Heart left ventricle (tissue), 16 donors: ENCODE data around the gene RPS3. TPM values are rescaled to one million over a fixed set of nuclear protein-coding genes. Genes with fewer than 3 reads are reported as not detected.

Experiments
- ATAC-seq, 4 donors: fragments of 200-7000 bp; cut with Tn5 transposase; one replicate each; pipeline ENCODE4 v1.9.1; 2020 to 2022; ENCODE audit warnings: moderate library complexity in 4 of 4, mild to moderate bottlenecking in 3 of 4, moderate number of reproducible peaks in 1 of 4
- DNase-seq, 5 donors: peaks; one replicate each; pipeline ENCODE4 v3.0.0-alpha.2; 2020
- H3K27ac ChIP-seq, 12 donors: fragments of 200-600 bp; sonication (generic) in 4 of 12; one replicate each; pipeline versions ENCODE4 v1.5.0 to v1.8.0; 2016 to 2022; ENCODE audit warnings: mild to moderate bottlenecking in 2 of 12
- H3K27me3 ChIP-seq, 9 donors: fragments of 200-600 bp; sonication (generic) in 2 of 9; one replicate each; pipeline versions ENCODE4 v1.5.1 to v1.8.0; 2016 to 2022; ENCODE audit warnings: mild to moderate bottlenecking in 3 of 9
- H3K36me3 ChIP-seq, 9 donors: fragments of 200-600 bp; sonication (generic) in 2 of 9; one replicate each; pipeline versions ENCODE4 v1.5.0 to v1.8.0; 2018 to 2022; ENCODE audit warnings: mild to moderate bottlenecking in 2 of 9
- H3K4me1 ChIP-seq, 12 donors: fragments of 200-600 bp; sonication (generic) in 4 of 12; one replicate each; pipeline versions ENCODE4 v1.5.0 to v1.8.0; 2016 to 2022; ENCODE audit warnings: mild to moderate bottlenecking in 3 of 12
- H3K4me3 ChIP-seq, 12 donors: fragments of 200-600 bp; sonication (generic) in 4 of 12; one replicate each; pipeline versions ENCODE4 v1.5.0 to v1.8.0; 2017 to 2022; ENCODE audit warnings: mild to moderate bottlenecking in 9 of 12, moderate library complexity in 4 of 12
- H3K9me3 ChIP-seq, 12 donors: fragments of 200-600 bp; sonication (generic) in 4 of 12; one replicate each; pipeline versions ENCODE4 v1.5.0 to v1.8.0; 2016 to 2022; ENCODE audit warnings: mild to moderate bottlenecking in 1 of 12
- POLR2A ChIP-seq, 2 donors: fragments of 450-650 bp; IDR thresholded peaks; one replicate each; pipeline ENCODE4 v1.6.1; 2017; ENCODE audit warnings: antibody characterized with exemption in 2 of 2, mild to moderate bottlenecking in 2 of 2, moderate library complexity in 2 of 2
- WGBS, 4 donors: extraction: QIAGEN DNeasy Blood & Tissue Kit in 2 of 4; methylation state at CpG; one replicate each; pipeline versions ENCODE4 v1.1.5 to v1.1.7; 2013 to 2018; 5-methylcytosine and 5-hydroxymethylcytosine counted together
- intact Hi-C, 10 donors: fragments of 100-400 bp; cut with DNase I; formaldehyde crosslinking; loops; one replicate each; pipeline versions ENCODE4 v1.11.1 to v1.14.2; 2022
- polyA plus RNA-seq, 2 donors: library from polyadenylated mRNA; stranded (reverse); fragments of 200-250 nt; gene quantifications; one replicate each; pipeline ENCODE4 v1.2.3, GENCODE V29; 2013
- total RNA-seq, 9 donors: library from RNA; depleted of rRNA in 2 of 9; stranded (reverse); fragments of >200 nt in 2 of 9; fragmentation: NEBNext Ultra II Directional in 3 of 9; extraction: Animal tissue kit (Norgen Biotek cat#: 25700) in 3 of 9; gene quantifications; one replicate each; pipeline versions ENCODE4 v1.1.0 to v1.2.4, GENCODE V29; 2016 to 2023
- TF ChIP-seq, protein P1 (sequence below), 12 donors: fragments of 200-600 bp; sonication (generic) in 4 of 12; IDR thresholded peaks; one replicate each; pipeline versions ENCODE4 v1.5.0 to v1.8.0; 2018 to 2022; ENCODE audit warnings: antibody characterized with exemption in 12 of 12, mild to moderate bottlenecking in 5 of 12
- donor health status: ischemic (EF 13 %, LVEDD 7.1; RV severe dilation, severe dysfunction).
- donor health status: healthy with polysubstance abuse.
- donor health status: DM: no; HTN: yes; CAD: no.
- donor health status: DM: no; HTN: no; CAD: no.
- donor health status: ischemic (EF 25% LVEDD 6.9; RV normal size, moderate dysfunction).
- donor health status: ischemic (EF 25% LVEDD 5.7; RV mildly dilated, moderate dysfunction).
- donor health status: healthy.
- donor health status: DM: yes; HTN: yes; CAD: no.
- donor health status: ischemic (EF 35%, LVEDD 5.7; RV mildly dilated, moderate dysfunction).
- donor health status: nonischemic (EF 11% LVEDD 7.7; RV severe dilation, severe dysfunction).
- donor health status: DM: yes; HTN: yes; CAD: no.
- donor health status: PGD.
- donor health status: ischemic (EF 29% LVEDD 5.4; RV normal size, mild dysfunction).
- donor health status: nonischemic (EF 23%, LVEDD 6.1; RV moderate dilation, normal function).

Gene RPS3
- total and polyA plus RNA-seq, 11 donors: 434 to 2,100 (median 990) TPM

DNA sequence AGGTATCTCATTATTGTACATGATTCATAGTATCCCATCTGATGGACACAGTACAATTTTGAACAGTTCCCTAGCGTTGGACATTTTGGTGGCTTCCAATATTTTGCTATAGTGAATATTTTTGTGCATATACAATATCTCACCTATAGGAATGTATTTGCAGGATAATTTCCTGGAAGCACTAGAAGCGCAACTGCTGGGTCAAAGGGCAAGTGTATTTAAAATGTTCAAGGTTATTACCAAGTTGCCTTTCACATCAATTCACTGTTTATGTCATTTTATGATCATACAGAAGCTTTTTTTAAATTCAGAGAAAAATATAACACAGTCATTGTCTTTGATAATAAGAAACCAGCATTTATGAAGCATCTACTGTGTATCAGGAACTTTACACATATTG lies 19.1 kb upstream of the RPS3 start:
- intact Hi-C loops: loop anchor here in 2 of 10 donors (1.0 to 5.0 kb wide), 2 partner anchors 52 to 53 kb away; no protein-coding TSS in a partner anchor

DNA sequence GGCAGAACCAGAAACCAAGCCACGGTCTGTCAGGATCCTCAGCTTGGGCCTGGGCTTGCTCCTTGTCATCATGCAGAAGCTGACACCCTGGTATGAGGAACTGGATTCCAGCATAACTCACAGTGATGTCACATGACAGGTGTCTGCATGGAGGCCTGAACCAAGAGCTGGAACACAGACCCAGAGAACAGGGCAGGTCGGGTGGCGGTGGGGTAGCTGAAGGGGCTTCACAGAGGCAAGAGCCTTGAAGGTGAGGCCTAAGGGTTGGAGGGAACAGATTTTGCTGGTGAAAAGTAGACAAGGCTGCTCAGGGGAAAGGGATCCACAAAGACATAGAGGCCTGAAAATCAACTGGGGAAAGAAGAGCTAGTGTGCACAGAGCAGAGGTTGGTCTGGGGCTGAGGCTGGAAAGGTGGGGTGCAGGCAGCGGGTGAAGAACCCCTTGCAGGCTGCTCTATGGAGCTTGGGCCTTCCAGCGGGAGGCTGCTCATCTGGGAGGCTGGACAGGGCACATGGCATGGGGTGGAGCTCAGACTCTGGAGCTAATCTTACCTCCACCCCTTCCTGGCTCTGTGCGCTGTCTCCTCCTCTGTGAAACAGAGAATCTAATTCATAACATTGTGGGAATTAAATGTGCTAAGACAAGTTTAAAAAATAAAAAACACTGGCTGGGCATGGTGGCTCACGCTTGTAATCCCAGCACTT lies 18.4 kb upstream of the RPS3 start:
- ATAC-seq: peak in 3 of 4 donors; percentile 68 to 82 (median 75)
- Histone ChIP-seq H3K9me3 (no peaks in the 10 kb centered on the region), H3K4me1 (peaks cover 0 to 29% (median 2%) of the 10 kb centered on the region in 12 donors), H3K27me3 (peaks cover 0 to 4% (median 0%) of the 10 kb centered on the region in 9 donors), H3K4me3 (no peak overlapping the region), H3K27ac (peak overlapping the region in 1 of 12 donors; percentile 29), H3K36me3 (no peaks in the 10 kb centered on the region)
- TF ChIP-seq, protein P1, sequence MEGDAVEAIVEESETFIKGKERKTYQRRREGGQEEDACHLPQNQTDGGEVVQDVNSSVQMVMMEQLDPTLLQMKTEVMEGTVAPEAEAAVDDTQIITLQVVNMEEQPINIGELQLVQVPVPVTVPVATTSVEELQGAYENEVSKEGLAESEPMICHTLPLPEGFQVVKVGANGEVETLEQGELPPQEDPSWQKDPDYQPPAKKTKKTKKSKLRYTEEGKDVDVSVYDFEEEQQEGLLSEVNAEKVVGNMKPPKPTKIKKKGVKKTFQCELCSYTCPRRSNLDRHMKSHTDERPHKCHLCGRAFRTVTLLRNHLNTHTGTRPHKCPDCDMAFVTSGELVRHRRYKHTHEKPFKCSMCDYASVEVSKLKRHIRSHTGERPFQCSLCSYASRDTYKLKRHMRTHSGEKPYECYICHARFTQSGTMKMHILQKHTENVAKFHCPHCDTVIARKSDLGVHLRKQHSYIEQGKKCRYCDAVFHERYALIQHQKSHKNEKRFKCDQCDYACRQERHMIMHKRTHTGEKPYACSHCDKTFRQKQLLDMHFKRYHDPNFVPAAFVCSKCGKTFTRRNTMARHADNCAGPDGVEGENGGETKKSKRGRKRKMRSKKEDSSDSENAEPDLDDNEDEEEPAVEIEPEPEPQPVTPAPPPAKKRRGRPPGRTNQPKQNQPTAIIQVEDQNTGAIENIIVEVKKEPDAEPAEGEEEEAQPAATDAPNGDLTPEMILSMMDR (IDR thresholded peaks at IDR 0.05): no peak
- no peak for TF ChIP-seq POLR2A (IDR thresholded peaks at IDR 0.05)
- DNase-seq: peak in 2 of 5 donors; percentile 27 to 45
- intact Hi-C loops: loop anchor here in 2 of 10 donors (1.0 to 5.0 kb wide), 2 partner anchors 53 to 54 kb away; no protein-coding TSS in a partner anchor
- 72 to 78% (median 75%) methylated on average over 7 of the region's 7 CpGs for WGBS, 4 donors

More for the DNA sequence above, 19.1 kb upstream of the RPS3 start:
- Histone ChIP-seq H3K9me3 (no peaks in the 10 kb centered on the region), H3K27me3 (peaks cover 0 to 2% (median 0%) of the 10 kb centered on the region in 9 donors), H3K4me3 (no peak overlapping the region), H3K27ac (peak overlapping the region in 1 of 12 donors; percentile 29), H3K36me3 (no peaks in the 10 kb centered on the region), H3K4me1 (peaks cover 0 to 29% (median 2%) of the 10 kb centered on the region in 12 donors)
- ATAC-seq (no peak), DNase-seq (no peak)
- TF ChIP-seq, protein P1 (IDR thresholded peaks at IDR 0.05): no peak
- TF ChIP-seq POLR2A (IDR thresholded peaks at IDR 0.05): no peak
- 90 to 98% (median 94%) methylated on average over 2 of the region's 2 CpGs for WGBS, 4 donors

DNA sequence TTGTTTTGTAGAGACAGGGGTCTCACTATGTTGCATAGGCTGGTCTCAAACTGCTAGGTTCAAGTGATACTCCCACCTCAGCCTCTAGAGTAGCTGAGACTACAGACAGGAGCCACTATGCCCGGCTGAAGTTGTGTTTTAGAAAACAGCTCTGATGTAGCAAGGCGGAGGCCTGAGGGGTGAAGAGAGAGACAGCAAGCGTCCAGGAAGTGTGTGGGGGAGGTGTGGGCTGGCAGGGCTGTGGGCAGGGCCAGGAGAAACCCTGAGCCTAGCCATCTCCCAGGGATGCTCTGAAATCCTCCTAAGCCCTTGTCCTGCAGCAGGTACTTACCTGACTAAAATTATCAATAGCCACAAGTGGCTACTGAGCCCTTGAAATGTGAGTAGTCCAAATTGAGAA lies 16.1 kb upstream of the RPS3 start:
- no peaks in the 10 kb centered on the region for H3K36me3 ChIP-seq
- H3K27me3 ChIP-seq: peaks cover 0 to 4% (median 0%) of the 10 kb centered on the region in 9 donors
- DNase-seq: no peak
- intact Hi-C loops: loop anchor here in 3 of 10 donors (2.0 to 5.0 kb wide), 3 partner anchors 54 to 102 kb away; no protein-coding TSS in a partner anchor
- no peak for ATAC-seq
- H3K9me3 ChIP-seq: no peaks in the 10 kb centered on the region
- peaks cover 0 to 31% (median 2%) of the 10 kb centered on the region in 12 donors for H3K4me1 ChIP-seq
- peak overlapping the region in 1 of 12 donors; percentile 28 for H3K27ac ChIP-seq
- H3K4me3 ChIP-seq: no peak overlapping the region
- WGBS, 4 donors: 84 to 96% (median 86%) methylated on average over 3 of the region's 3 CpGs
- TF ChIP-seq POLR2A (IDR thresholded peaks at IDR 0.05): no peak

DNA sequence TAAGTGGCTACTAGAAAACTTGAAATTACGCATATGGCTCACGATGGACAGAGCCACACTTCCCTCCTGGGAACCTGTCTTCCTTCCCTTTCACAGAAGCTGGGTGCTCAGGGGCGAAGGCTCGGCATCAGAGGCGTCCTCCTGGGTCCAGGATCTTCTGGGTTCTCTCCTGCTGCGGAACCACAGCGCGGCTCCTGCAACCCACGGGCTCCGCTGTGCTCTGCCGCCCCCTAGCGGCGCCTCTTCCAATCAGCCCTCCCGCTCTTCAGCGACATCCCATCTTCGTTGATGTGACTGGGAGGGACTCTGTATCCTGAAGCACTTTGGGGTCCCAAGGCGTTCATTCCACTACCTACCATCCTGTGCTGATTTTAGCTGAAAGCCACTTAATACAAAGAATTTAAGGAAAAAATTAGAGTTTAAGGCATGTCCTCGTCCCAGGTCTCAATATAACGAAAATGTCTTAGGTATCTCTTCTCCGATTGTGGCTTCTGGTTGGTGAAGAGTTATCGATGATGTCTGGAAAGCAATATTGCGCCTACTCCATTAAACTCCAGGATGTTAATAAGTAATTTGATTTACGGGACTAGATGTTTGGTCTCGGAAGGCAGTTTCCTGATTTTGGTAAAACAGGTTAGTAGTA lies 14.8 kb upstream of the RPS3 start:
- Histone ChIP-seq H3K27ac (no peak overlapping the region), H3K9me3 (no peaks in the 10 kb centered on the region), H3K4me1 (peaks cover 0 to 40% (median 6%) of the 10 kb centered on the region in 12 donors), H3K27me3 (peaks cover 0 to 4% (median 0%) of the 10 kb centered on the region in 9 donors), H3K4me3 (no peak overlapping the region), H3K36me3 (no peaks in the 10 kb centered on the region)
- intact Hi-C loops: loop anchor here (1.0 to 5.0 kb wide), 7 partner anchors 56 to 148 kb away; no protein-coding TSS in a partner anchor
- peak; percentile 71 to 90 (median 79) for DNase-seq
- no peak for TF ChIP-seq POLR2A (IDR thresholded peaks at IDR 0.05)
- TF ChIP-seq, protein P1 (IDR thresholded peaks at IDR 0.05): peak; percentile 95 to 100 (median 98)
- WGBS, 4 donors: 24 to 25% (median 25%) methylated on average over 24 of the region's 24 CpGs
- peak; percentile 69 to 86 (median 83) for ATAC-seq
